Measurements from ENCODE around the gene CCR5. TPM values are rescaled to one million over a fixed set of nuclear protein-coding genes. Genes with fewer than 3 reads are reported as not detected.

The CCR5 gene
- total RNA-seq, 2 donors from 2014 or later: 3.2 to 8.3 TPM

- Mint-ChIP-seq H3K27ac (peak overlapping the region; percentile 95), H3K27me3 (no peaks in the 10 kb centered on the region), H3K4me1 (peaks cover 65% of the 10 kb centered on the region), H3K36me3 (ENCODE audit: low read depth) (peaks cover 9% of the 10 kb centered on the region), H3K4me3 (peak overlapping the region; percentile 73)
- no peaks in the 10 kb centered on the region for H3K9me3 ChIP-seq (ENCODE audit: control insufficient read depth, low read length, poor library complexity, severe bottlenecking)
- no peak for DNase-seq
- no peak for ATAC-seq
These were observed 20.5 kb upstream of the CCR5 start for GRCh38 chr3:46350262-46350565.

- peak overlapping the region; percentile 95 for H3K27ac Mint-ChIP-seq
- peaks cover 78% of the 10 kb centered on the region for H3K4me1 Mint-ChIP-seq
- no peaks in the 10 kb centered on the region for H3K9me3 ChIP-seq (ENCODE audit: control insufficient read depth, low read length, poor library complexity, severe bottlenecking)
- no peaks in the 10 kb centered on the region for H3K27me3 Mint-ChIP-seq
- DNase-seq (no peak), ATAC-seq (no peak)
- peak overlapping the region; percentile 53 for H3K4me3 Mint-ChIP-seq
- H3K36me3 Mint-ChIP-seq (ENCODE audit: low read depth): peaks cover 17% of the 10 kb centered on the region
These were observed 19.1 kb upstream of the CCR5 start for GRCh38 chr3:46351646-46352045.

- peak overlapping the region; percentile 58 for H3K4me3 Mint-ChIP-seq
- peaks cover 17% of the 10 kb centered on the region for H3K36me3 Mint-ChIP-seq (ENCODE audit: low read depth)
- DNase-seq: no peak
- H3K9me3 ChIP-seq (ENCODE audit: control insufficient read depth, low read length, poor library complexity, severe bottlenecking): no peaks in the 10 kb centered on the region
- peak; percentile 24 for ATAC-seq
- H3K27ac Mint-ChIP-seq: peak overlapping the region; percentile 95
- H3K4me1 Mint-ChIP-seq: peaks cover 77% of the 10 kb centered on the region
- no peaks in the 10 kb centered on the region for H3K27me3 Mint-ChIP-seq
These were observed 17.7 kb upstream of the CCR5 start for GRCh38 chr3:46353090-46353489.

DNA sequence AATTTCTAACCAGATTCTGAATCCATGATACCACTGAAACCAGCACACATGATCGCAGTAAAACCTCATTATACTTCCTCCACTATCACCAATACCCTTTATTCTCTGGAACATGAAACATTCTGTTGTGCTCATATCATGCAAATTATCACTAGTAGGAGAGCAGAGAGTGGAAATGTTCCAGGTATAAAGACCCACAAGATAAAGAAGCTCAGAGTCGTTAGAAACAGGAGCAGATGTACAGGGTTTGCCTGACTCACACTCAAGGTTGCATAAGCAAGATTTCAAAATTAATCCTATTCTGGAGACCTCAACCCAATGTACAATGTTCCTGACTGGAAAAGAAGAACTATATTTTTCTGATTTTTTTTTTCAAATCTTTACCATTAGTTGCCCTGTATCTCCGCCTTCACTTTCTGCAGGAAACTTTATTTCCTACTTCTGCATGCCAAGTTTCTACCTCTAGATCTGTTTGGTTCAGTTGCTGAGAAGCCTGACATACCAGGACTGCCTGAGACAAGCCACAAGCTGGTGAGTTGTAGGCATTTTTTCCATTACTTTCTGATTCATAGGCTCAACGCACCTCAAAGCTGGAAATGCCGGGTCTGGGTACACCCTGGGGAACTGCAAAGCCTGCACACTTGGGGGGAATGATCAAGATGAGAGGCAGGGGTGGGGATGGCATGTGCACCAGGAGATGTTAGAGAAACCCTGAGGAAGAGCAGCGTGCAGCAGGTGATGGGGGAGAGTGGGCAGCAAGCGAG, 16.9 kb upstream of the CCR5 start, which contains the start of gene CCR2:
Gene CCR2 (plus strand): TSS at position 465 of the 764 bp plus-strand sequence. CDS start 3,417 bp downstream, outside the sequence.
- Mint-ChIP-seq H3K36me3 (ENCODE audit: low read depth) (peaks cover 19% of the 10 kb centered on the region), H3K27me3 (no peaks in the 10 kb centered on the region), H3K27ac (peak within 1 kb of the TSS; percentile 95), H3K4me1 (peaks cover 78% of the 10 kb centered on the region), H3K4me3 (peak within 1 kb of the TSS; percentile 92)
- DNase-seq (no peak), ATAC-seq (peak; percentile 30)
- no peaks in the 10 kb centered on the region for H3K9me3 ChIP-seq (ENCODE audit: control insufficient read depth, low read length, poor library complexity, severe bottlenecking)

- no peaks in the 10 kb centered on the region for H3K27me3 Mint-ChIP-seq
- DNase-seq (no peak), ATAC-seq (no peak)
- H3K9me3 ChIP-seq (ENCODE audit: control insufficient read depth, low read length, poor library complexity, severe bottlenecking): no peaks in the 10 kb centered on the region
- peaks cover 77% of the 10 kb centered on the region for H3K4me1 Mint-ChIP-seq
- peak overlapping the region; percentile 95 for H3K27ac Mint-ChIP-seq
- H3K4me3 Mint-ChIP-seq: peak overlapping the region; percentile 92
- peaks cover 22% of the 10 kb centered on the region for H3K36me3 Mint-ChIP-seq (ENCODE audit: low read depth)
These were observed 16.3 kb upstream of the CCR5 start for GRCh38 chr3:46354478-46354877.

DNA sequence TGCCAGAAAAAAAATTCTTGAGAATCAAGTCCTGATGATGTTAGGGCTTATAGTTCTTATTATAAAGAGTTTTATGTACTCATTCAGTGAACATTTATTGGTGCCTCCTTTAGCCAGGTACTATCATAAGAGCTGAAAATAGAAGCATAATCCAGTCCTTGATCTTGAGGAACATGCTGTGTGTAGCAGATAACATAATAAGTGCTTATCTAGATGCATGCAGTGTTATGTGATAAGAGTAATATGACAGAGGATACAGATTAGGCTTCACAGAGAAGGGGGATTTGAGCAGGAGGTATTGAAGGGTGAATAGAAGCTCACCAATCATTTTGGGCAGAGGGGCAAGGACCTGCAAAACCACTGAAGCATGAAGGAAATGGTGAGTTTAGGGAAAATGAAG, 15.8 kb upstream of the CCR5 start:
- H3K4me1 Mint-ChIP-seq: peaks cover 76% of the 10 kb centered on the region
- no peaks in the 10 kb centered on the region for H3K27me3 Mint-ChIP-seq
- peaks cover 22% of the 10 kb centered on the region for H3K36me3 Mint-ChIP-seq (ENCODE audit: low read depth)
- peak overlapping the region; percentile 95 for H3K27ac Mint-ChIP-seq
- ATAC-seq (no peak), DNase-seq (no peak)
- peak overlapping the region; percentile 92 for H3K4me3 Mint-ChIP-seq
- H3K9me3 ChIP-seq (ENCODE audit: control insufficient read depth, low read length, poor library complexity, severe bottlenecking): no peaks in the 10 kb centered on the region

GRCh38 chr3:46356276-46356675, 14.5 kb upstream of the CCR5 start:
- ATAC-seq (no peak), DNase-seq (no peak)
- H3K4me1 Mint-ChIP-seq: peaks cover 78% of the 10 kb centered on the region
- H3K9me3 ChIP-seq (ENCODE audit: control insufficient read depth, low read length, poor library complexity, severe bottlenecking): no peaks in the 10 kb centered on the region
- no peaks in the 10 kb centered on the region for H3K27me3 Mint-ChIP-seq
- H3K36me3 Mint-ChIP-seq (ENCODE audit: low read depth): peaks cover 22% of the 10 kb centered on the region
- H3K27ac Mint-ChIP-seq: peak overlapping the region; percentile 95
- H3K4me3 Mint-ChIP-seq: peak overlapping the region; percentile 92

DNA sequence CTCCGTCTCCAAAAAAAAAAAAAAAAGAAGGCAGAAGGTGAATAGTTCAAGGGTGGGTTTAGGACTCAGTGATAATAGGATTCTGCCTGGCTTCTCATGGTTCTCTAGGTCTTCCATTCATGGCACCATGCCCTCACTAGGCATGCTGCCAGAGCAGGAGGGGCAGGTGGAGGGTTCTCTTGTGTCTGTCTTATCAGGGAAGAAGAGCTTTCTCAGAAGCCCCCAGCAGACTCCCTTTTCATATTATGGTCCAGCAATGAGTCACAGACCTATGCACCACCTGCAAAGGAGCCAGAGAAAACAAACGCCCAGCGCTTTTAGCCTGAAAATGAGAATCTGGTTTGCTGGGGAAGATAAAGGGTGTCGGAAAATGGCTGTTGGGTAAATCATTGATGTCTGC, 13.8 kb upstream of the CCR5 start:
- peaks cover 22% of the 10 kb centered on the region for H3K36me3 Mint-ChIP-seq (ENCODE audit: low read depth)
- H3K27me3 Mint-ChIP-seq: no peaks in the 10 kb centered on the region
- no peaks in the 10 kb centered on the region for H3K9me3 ChIP-seq (ENCODE audit: control insufficient read depth, low read length, poor library complexity, severe bottlenecking)
- H3K4me3 Mint-ChIP-seq: peak overlapping the region; percentile 92
- peaks cover 73% of the 10 kb centered on the region for H3K4me1 Mint-ChIP-seq
- ATAC-seq (no peak), DNase-seq (no peak)
- H3K27ac Mint-ChIP-seq: peak overlapping the region; percentile 95

DNA sequence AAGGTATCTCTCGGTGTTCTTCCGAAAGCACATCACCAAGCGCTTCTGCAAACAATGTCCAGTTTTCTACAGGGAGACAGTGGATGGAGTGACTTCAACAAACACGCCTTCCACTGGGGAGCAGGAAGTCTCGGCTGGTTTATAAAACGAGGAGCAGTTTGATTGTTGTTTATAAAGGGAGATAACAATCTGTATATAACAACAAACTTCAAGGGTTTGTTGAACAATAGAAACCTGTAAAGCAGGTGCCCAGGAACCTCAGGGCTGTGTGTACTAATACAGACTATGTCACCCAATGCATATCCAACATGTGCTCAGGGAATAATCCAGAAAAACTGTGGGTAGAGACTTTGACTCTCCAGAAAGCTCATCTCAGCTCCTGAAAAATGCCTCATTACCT, 12.3 kb upstream of the CCR5 start:
- DNase-seq (no peak), ATAC-seq (no peak)
- peaks cover 22% of the 10 kb centered on the region for H3K36me3 Mint-ChIP-seq (ENCODE audit: low read depth)
- no peaks in the 10 kb centered on the region for H3K9me3 ChIP-seq (ENCODE audit: control insufficient read depth, low read length, poor library complexity, severe bottlenecking)
- H3K4me1 Mint-ChIP-seq: peaks cover 61% of the 10 kb centered on the region
- peak overlapping the region; percentile 92 for H3K27ac Mint-ChIP-seq
- H3K4me3 Mint-ChIP-seq: peak overlapping the region; percentile 80
- no peaks in the 10 kb centered on the region for H3K27me3 Mint-ChIP-seq

DNA sequence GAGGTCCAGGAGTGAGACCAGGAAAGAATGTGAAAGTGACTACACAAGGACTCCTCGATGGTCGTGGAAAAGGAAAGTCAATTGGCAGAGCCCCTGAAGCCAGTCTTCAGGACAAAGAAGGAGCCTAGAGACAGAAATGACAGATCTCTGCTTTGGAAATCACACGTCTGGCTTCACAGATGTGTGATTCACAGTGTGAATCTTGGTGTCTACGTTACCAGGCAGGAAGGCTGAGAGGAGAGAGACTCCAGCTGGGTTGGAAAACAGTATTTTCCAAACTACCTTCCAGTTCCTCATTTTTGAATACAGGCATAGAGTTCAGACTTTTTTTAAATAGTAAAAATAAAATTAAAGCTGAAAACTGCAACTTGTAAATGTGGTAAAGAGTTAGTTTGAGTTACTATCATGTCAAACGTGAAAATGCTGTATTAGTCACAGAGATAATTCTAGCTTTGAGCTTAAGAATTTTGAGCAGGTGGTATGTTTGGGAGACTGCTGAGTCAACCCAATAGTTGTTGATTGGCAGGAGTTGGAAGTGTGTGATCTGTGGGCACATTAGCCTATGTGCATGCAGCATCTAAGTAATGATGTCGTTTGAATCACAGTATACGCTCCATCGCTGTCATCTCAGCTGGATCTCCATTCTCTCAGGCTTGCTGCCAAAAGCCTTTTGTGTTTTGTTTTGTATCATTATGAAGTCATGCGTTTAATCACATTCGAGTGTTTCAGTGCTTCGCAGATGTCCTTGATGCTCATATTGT, 10.8 kb upstream of the CCR5 start:
- Mint-ChIP-seq H3K27ac (peak overlapping the region; percentile 92), H3K4me3 (peak overlapping the region; percentile 68), H3K36me3 (ENCODE audit: low read depth) (peaks cover 16% of the 10 kb centered on the region), H3K4me1 (peaks cover 50% of the 10 kb centered on the region), H3K27me3 (no peaks in the 10 kb centered on the region)
- DNase-seq (no peak), ATAC-seq (peak; percentile 57)
- H3K9me3 ChIP-seq (ENCODE audit: control insufficient read depth, low read length, poor library complexity, severe bottlenecking): no peaks in the 10 kb centered on the region

DNA sequence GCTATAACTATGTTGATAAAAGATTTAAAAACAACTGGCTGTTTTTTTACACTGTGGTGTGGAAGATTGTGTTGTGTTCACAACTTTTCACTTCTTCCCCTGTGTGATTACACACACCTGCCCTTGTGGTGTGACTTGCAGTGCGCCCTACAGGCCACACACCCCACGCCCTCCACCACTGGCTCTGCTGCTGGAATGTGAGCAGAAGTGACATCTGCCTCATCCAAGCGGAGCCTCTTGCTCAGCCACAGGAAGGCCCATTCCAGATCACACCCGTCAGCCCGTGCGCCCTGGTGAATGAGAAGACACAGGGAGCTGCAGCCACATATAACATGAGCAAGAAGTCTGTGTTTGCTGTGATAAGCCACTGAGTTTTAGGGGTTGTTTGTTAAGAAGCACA, 9.8 kb upstream of the CCR5 start:
- Mint-ChIP-seq H3K27ac (peak overlapping the region; percentile 92), H3K4me3 (peak overlapping the region; percentile 64), H3K36me3 (ENCODE audit: low read depth) (peaks cover 10% of the 10 kb centered on the region), H3K27me3 (no peaks in the 10 kb centered on the region), H3K4me1 (peaks cover 42% of the 10 kb centered on the region)
- ATAC-seq (peak; percentile 36), DNase-seq (no peak)
- H3K9me3 ChIP-seq (ENCODE audit: control insufficient read depth, low read length, poor library complexity, severe bottlenecking): no peaks in the 10 kb centered on the region

DNA sequence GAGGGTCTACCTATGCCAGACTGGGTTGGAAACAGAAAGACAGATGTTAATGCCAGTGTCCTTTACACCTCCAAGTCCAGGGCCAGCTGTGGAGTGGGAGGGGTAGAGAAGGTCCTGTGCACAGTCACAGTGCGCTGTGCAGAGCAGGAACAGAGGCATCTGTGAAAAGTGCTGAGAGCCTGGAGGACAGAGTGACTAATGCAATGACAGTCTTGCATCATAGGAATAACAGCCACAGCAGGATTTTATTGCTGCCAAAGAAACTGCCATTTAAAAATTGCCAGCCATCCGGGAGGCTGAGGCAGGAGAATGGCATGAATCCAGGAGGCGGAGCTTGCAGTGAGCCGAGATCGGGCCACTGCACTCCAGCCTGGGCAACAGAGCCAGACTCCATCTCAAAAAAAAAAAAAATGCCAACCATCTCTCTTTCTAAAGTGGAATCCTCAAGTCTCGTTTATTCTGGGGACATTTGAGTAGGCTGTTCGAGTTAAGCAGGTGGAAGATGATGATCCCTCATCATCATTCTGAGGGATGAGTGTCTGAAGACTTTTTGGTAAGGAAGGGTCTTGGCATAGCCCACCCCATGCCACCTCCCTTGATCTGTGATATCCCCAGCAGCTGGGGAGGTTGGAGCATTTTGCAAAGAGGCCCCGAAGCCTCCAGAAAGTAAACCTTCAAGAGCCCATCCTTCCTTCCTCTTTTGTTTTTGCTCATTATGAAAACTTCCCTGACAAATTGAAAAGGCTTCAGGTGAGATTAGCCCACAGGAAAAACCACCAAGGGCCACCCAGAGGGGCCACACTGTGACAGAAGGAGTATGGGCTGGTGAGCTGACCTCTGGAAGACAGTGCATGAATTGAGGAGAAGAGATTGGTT, 9.1 kb upstream of the CCR5 start:
- H3K4me3 Mint-ChIP-seq: peak overlapping the region; percentile 15
- peak overlapping the region; percentile 92 for H3K27ac Mint-ChIP-seq
- DNase-seq (no peak), ATAC-seq (no peak)
- H3K9me3 ChIP-seq (ENCODE audit: control insufficient read depth, low read length, poor library complexity, severe bottlenecking): no peaks in the 10 kb centered on the region
- no peaks in the 10 kb centered on the region for H3K27me3 Mint-ChIP-seq
- peaks cover 36% of the 10 kb centered on the region for H3K4me1 Mint-ChIP-seq
- H3K36me3 Mint-ChIP-seq (ENCODE audit: low read depth): peaks cover 7% of the 10 kb centered on the region

- Mint-ChIP-seq H3K36me3 (ENCODE audit: low read depth) (peaks cover 2% of the 10 kb centered on the region), H3K27me3 (no peaks in the 10 kb centered on the region), H3K4me1 (peaks cover 37% of the 10 kb centered on the region), H3K27ac (no peak overlapping the region), H3K4me3 (no peak overlapping the region)
- ATAC-seq: no peak
- no peak for DNase-seq
- H3K9me3 ChIP-seq (ENCODE audit: control insufficient read depth, low read length, poor library complexity, severe bottlenecking): no peaks in the 10 kb centered on the region
These were observed 5.7 kb upstream of the CCR5 start for GRCh38 chr3:46365041-46365440.

Measured in T-helper 17 cell (primary cell).